PC-9 (cell line): ENCODE results near the gene SV2C.

Source experiments
- EZH2 ChIP-seq: fragments of 200-600 bp; sonication (generic); IDR thresholded peaks from 2 replicates; pipeline ENCODE4 v1.8.0; 2017; ENCODE audit warnings: antibody characterized with exemption, low read depth
- TF ChIP-seq, protein P1 (sequence below): fragments of 200-600 bp; sonication (generic); conservative IDR thresholded peaks from 2 replicates; pipeline ENCODE4 v1.6.1; 2017; ENCODE audit warnings: mixed run types, antibody characterized with exemption, mild to moderate bottlenecking, moderate library complexity

DNA sequence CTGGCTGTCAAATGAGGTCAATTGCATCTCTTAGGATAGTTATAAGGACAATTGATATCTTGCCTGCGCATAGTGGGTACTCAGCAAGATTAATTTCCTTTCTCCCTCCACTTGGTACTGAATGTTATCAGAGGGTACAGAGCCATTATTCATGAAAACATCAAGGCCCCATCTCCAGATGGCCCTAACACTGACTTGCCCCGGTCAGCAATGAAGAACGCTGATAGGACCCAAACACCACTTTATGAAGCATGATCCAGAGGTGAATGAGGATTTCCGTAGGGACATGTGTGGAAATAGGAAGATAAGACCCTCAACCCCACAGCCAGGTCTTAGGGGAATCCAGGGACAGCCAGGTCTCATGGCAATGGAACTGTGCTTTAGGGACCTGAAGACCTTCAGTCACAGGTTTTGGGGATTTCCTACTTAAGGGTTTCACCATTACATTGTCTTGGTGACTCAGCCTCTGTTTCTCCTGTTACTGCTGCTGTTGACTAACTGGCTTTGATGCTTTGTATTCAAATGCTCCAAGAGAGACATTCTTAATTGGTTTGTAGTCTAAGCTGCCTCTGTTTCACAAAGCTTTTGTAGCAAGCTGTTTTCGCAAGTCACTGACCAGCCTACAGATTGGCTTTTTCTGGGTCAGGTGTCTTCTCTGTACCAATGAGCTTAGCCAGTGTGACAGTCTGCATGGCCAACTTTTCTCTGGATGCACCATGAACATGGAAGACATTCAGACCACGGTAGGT, 284.6 kb downstream of the SV2C start:
- TF ChIP-seq, protein P1, sequence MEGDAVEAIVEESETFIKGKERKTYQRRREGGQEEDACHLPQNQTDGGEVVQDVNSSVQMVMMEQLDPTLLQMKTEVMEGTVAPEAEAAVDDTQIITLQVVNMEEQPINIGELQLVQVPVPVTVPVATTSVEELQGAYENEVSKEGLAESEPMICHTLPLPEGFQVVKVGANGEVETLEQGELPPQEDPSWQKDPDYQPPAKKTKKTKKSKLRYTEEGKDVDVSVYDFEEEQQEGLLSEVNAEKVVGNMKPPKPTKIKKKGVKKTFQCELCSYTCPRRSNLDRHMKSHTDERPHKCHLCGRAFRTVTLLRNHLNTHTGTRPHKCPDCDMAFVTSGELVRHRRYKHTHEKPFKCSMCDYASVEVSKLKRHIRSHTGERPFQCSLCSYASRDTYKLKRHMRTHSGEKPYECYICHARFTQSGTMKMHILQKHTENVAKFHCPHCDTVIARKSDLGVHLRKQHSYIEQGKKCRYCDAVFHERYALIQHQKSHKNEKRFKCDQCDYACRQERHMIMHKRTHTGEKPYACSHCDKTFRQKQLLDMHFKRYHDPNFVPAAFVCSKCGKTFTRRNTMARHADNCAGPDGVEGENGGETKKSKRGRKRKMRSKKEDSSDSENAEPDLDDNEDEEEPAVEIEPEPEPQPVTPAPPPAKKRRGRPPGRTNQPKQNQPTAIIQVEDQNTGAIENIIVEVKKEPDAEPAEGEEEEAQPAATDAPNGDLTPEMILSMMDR: no peak
- no peak for TF ChIP-seq EZH2
